ENCODE results near the gene TREML2.

TREML2 gene

GRCh38 chr6:41228616-41229015, 27.7 kb upstream of the TREML2 start:
- Histone ChIP-seq H3K27me3 (ENCODE audit: insufficient read depth, low read length) (peaks cover 4% of the 10 kb centered on the region; the same call in 1 of the 2 replicates), H3K9ac (ENCODE audit: low read depth, low read length) (no peak overlapping the region), H3K4me1 (ENCODE audit: insufficient read depth, low read length) (no peaks in the 10 kb centered on the region), H3K27ac (ENCODE audit: low read depth, low read length) (no peak overlapping the region), H3K4me3 (ENCODE audit: low read length) (no peak overlapping the region), H3K36me3 (ENCODE audit: insufficient read depth, low read length) (no peaks in the 10 kb centered on the region), H3K9me3 (ENCODE audit: insufficient read depth, low read depth, low read length) (no peaks in the 10 kb centered on the region)
- WGBS = 69% methylated on average over 5 of the region's 5 CpGs

- Histone ChIP-seq H3K4me1 (ENCODE audit: insufficient read depth, low read length) (no peaks in the 10 kb centered on the region), H3K27ac (ENCODE audit: low read depth, low read length) (no peak within 1 kb of the TSS), H3K4me3 (ENCODE audit: low read length) (no peak within 1 kb of the TSS), H3K9me3 (ENCODE audit: insufficient read depth, low read depth, low read length) (no peaks in the 10 kb centered on the region), H3K9ac (ENCODE audit: low read depth, low read length) (no peak within 1 kb of the TSS), H3K27me3 (ENCODE audit: insufficient read depth, low read length) (peaks cover 4% of the 10 kb centered on the region; the same call in 1 of the 2 replicates), H3K36me3 (ENCODE audit: insufficient read depth, low read length) (no peaks in the 10 kb centered on the region)
- WGBS = 67% methylated on average over 5 of the region's 5 CpGs
Observed at GRCh38 chr6:41228096-41228495, 27.1 kb upstream of the TREML2 start, which contains the start of gene TREML4. Gene TREML4 (plus strand): TSS chr6:41228349. CDS start chr6:41228428, 79 bp downstream.

DNA sequence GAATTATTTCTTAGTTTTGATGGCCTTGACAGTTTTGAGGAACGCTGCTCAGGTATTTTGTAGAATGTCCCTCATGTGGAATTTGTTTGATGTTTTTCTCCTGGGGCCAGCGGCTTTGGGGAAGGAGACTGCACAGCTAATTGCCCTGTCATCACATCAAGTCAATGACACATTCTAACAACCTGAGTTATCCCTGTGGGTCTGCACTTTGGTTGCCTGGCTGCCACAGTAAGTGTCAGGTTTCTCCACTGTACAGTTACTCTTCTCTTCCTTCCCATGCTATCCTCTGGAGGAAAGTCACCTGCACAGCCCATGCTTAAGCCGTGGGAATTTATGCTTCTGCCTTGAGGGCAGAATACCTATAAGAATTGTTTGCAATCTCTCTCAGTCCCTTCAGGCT, 25.8 kb upstream of the TREML2 start:
- H3K36me3 ChIP-seq (ENCODE audit: insufficient read depth, low read length) = no peaks in the 10 kb centered on the region
- no peaks in the 10 kb centered on the region for H3K9me3 ChIP-seq (ENCODE audit: insufficient read depth, low read depth, low read length)
- no peak overlapping the region for H3K27ac ChIP-seq (ENCODE audit: low read depth, low read length)
- no peak overlapping the region for H3K4me3 ChIP-seq (ENCODE audit: low read length)
- H3K4me1 ChIP-seq (ENCODE audit: insufficient read depth, low read length) = no peaks in the 10 kb centered on the region
- H3K27me3 ChIP-seq (ENCODE audit: insufficient read depth, low read length) = peaks cover 4% of the 10 kb centered on the region; the same call in 1 of the 2 replicates
- 87% methylated on average over 3 of the region's 3 CpGs for WGBS
- H3K9ac ChIP-seq (ENCODE audit: low read depth, low read length) = no peak overlapping the region

GRCh38 chr6:41224800-41225199, 23.9 kb upstream of the TREML2 start:
- H3K4me3 ChIP-seq (ENCODE audit: low read length) = no peak overlapping the region
- no peaks in the 10 kb centered on the region for H3K9me3 ChIP-seq (ENCODE audit: insufficient read depth, low read depth, low read length)
- no peak overlapping the region for H3K9ac ChIP-seq (ENCODE audit: low read depth, low read length)
- H3K27ac ChIP-seq (ENCODE audit: low read depth, low read length) = no peak overlapping the region
- H3K36me3 ChIP-seq (ENCODE audit: insufficient read depth, low read length) = no peaks in the 10 kb centered on the region
- peaks cover 4% of the 10 kb centered on the region; the same call in 1 of the 2 replicates for H3K27me3 ChIP-seq (ENCODE audit: insufficient read depth, low read length)
- WGBS = 95% methylated on average over 1 of the region's 1 CpG
- H3K4me1 ChIP-seq (ENCODE audit: insufficient read depth, low read length) = no peaks in the 10 kb centered on the region

DNA sequence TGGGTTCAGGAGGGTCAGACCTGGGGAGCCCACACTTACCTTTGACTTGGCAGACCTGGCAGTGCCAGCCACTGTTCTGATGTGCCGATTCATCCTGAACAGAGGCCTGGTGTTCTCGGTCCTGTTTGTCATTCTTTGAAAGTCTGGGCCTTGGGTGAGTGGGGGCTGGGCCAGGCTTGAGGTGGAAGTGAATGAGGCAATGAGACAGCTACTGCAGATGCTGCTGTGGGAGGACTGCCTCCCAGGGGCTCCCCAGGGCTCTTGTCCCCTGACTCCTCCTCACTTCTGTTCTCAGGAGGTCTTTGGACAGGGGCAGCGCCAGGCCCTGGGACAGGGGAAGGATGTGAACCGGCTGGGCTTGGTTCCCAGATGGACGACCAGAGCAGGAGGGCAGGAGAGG, 21.6 kb upstream of the TREML2 start:
- Histone ChIP-seq H3K4me3 (ENCODE audit: low read length) (no peak overlapping the region), H3K27me3 (ENCODE audit: insufficient read depth, low read length) (peaks cover 4% of the 10 kb centered on the region; the same call in 1 of the 2 replicates), H3K9ac (ENCODE audit: low read depth, low read length) (no peak overlapping the region), H3K36me3 (ENCODE audit: insufficient read depth, low read length) (no peaks in the 10 kb centered on the region), H3K4me1 (ENCODE audit: insufficient read depth, low read length) (no peaks in the 10 kb centered on the region), H3K27ac (ENCODE audit: low read depth, low read length) (no peak overlapping the region), H3K9me3 (ENCODE audit: insufficient read depth, low read depth, low read length) (peaks cover 6% of the 10 kb centered on the region; the same call in 1 of the 2 replicates)
- WGBS = 91% methylated on average over 5 of the region's 5 CpGs

DNA sequence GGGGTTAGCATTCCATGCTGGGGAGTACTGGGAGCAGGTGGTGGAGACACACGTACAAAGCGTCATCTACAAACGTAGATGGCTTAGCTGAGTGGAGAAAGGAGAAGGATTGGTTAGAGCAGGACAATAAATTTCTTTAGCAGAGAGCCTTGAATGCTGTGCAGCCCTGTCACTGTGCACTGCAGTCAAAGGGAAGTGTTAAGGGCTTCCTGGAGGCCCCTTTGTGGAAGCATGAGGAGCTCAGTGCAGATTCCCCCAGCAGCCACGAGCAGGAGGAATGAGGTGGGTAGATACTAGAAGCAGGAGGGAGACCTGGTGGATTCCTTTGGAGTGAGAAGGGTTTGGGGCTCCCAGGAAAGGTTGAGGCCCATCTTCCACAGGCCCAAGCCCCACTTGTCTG, 21.1 kb upstream of the TREML2 start:
- Histone ChIP-seq H3K4me1 (ENCODE audit: insufficient read depth, low read length) (no peaks in the 10 kb centered on the region), H3K9me3 (ENCODE audit: insufficient read depth, low read depth, low read length) (peaks cover 6% of the 10 kb centered on the region; the same call in 1 of the 2 replicates), H3K4me3 (ENCODE audit: low read length) (no peak overlapping the region), H3K27ac (ENCODE audit: low read depth, low read length) (no peak overlapping the region), H3K9ac (ENCODE audit: low read depth, low read length) (no peak overlapping the region), H3K27me3 (ENCODE audit: insufficient read depth, low read length) (peaks cover 4% of the 10 kb centered on the region; the same call in 1 of the 2 replicates), H3K36me3 (ENCODE audit: insufficient read depth, low read length) (no peaks in the 10 kb centered on the region)
- WGBS = 88% methylated on average over 4 of the region's 4 CpGs

DNA sequence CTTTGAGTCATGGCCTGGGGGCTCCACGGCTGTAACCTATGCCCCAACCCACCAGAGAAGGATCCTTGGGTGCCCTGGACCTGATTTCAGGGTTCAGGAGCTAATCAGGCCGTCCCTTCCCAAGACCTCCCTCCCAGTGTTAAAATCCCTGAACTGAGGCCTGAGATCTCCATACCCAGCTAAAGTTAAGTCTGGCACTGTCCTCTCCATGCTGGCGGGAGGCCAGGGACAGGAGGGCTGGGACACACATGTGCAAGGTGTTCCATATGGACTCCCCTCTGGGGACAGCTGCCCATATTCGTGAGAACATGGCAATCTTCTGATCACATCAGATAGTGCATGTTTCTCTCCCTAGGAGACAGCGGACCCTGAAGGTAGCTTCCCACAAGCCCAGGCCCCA, 15.7 kb upstream of the TREML2 start:
- H3K4me3 ChIP-seq (ENCODE audit: low read length) = no peak overlapping the region
- H3K4me1 ChIP-seq (ENCODE audit: insufficient read depth, low read length) = no peaks in the 10 kb centered on the region
- H3K27ac ChIP-seq (ENCODE audit: low read depth, low read length) = no peak overlapping the region
- peaks cover 22% of the 10 kb centered on the region for H3K9me3 ChIP-seq (ENCODE audit: insufficient read depth, low read depth, low read length)
- 93% methylated on average over 5 of the region's 5 CpGs for WGBS
- no peaks in the 10 kb centered on the region for H3K36me3 ChIP-seq (ENCODE audit: insufficient read depth, low read length)
- H3K27me3 ChIP-seq (ENCODE audit: insufficient read depth, low read length) = no peaks in the 10 kb centered on the region
- no peak overlapping the region for H3K9ac ChIP-seq (ENCODE audit: low read depth, low read length)

GRCh38 chr6:41215777-41216176, 14.8 kb upstream of the TREML2 start:
- Histone ChIP-seq H3K9me3 (ENCODE audit: insufficient read depth, low read depth, low read length) (peaks cover 22% of the 10 kb centered on the region), H3K4me3 (ENCODE audit: low read length) (no peak overlapping the region), H3K27me3 (ENCODE audit: insufficient read depth, low read length) (no peaks in the 10 kb centered on the region), H3K27ac (ENCODE audit: low read depth, low read length) (no peak overlapping the region), H3K36me3 (ENCODE audit: insufficient read depth, low read length) (no peaks in the 10 kb centered on the region), H3K9ac (ENCODE audit: low read depth, low read length) (no peak overlapping the region), H3K4me1 (ENCODE audit: insufficient read depth, low read length) (no peaks in the 10 kb centered on the region)
- WGBS = 94% methylated on average over 5 of the region's 5 CpGs

- H3K4me1 ChIP-seq (ENCODE audit: insufficient read depth, low read length) = no peaks in the 10 kb centered on the region
- 88% methylated on average over 9 of the region's 9 CpGs for WGBS
- H3K27me3 ChIP-seq (ENCODE audit: insufficient read depth, low read length) = no peaks in the 10 kb centered on the region
- H3K9me3 ChIP-seq (ENCODE audit: insufficient read depth, low read depth, low read length) = peaks cover 21% of the 10 kb centered on the region
- no peaks in the 10 kb centered on the region for H3K36me3 ChIP-seq (ENCODE audit: insufficient read depth, low read length)
- no peak overlapping the region for H3K27ac ChIP-seq (ENCODE audit: low read depth, low read length)
- no peak overlapping the region for H3K9ac ChIP-seq (ENCODE audit: low read depth, low read length)
- no peak overlapping the region for H3K4me3 ChIP-seq (ENCODE audit: low read length)
Observed at GRCh38 chr6:41214559-41215238, 13.8 kb upstream of the TREML2 start.

DNA sequence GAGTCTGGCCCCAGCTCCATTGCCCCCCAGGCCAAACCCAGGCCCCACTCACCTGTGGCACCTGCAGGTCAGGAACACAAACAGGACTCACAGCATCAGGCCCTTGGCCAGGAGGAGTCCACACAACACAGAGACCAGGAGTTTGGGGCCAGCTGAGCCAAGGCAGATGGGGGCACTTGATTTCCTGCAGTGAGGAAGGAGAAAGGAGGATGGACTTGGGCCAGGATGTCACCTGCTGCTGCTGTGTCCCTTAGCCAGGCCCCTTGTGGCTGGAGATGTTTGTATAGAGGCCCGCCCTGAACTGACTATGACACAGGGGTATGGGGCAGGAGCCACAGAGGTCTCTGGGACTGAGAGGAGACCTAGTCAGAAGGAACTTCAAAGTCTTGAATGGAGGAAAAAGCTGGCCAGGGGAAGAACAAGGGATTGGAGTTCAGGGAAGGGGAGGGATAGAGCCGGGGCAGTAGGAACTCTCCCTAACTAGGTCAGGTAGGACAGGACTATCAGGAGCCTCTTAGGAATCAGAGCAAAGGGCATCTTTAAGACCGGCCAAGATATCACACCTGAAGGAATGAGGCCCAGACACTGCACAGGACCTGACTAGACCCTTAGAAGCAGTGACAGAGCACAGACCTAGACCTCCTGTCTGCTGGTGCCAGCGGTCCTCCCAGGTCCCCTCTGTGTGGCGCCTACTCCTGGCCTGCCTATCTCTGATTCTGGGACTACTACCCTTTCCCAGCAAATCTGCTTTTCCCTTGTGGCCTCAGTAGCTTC, 8.8 kb upstream of the TREML2 start:
- Histone ChIP-seq H3K9ac (ENCODE audit: low read depth, low read length) (no peak overlapping the region), H3K4me3 (ENCODE audit: low read length) (no peak overlapping the region), H3K4me1 (ENCODE audit: insufficient read depth, low read length) (no peaks in the 10 kb centered on the region), H3K27ac (ENCODE audit: low read depth, low read length) (no peak overlapping the region), H3K36me3 (ENCODE audit: insufficient read depth, low read length) (no peaks in the 10 kb centered on the region), H3K9me3 (ENCODE audit: insufficient read depth, low read depth, low read length) (peaks cover 9% of the 10 kb centered on the region; the same call in 1 of the 2 replicates), H3K27me3 (ENCODE audit: insufficient read depth, low read length) (no peaks in the 10 kb centered on the region)
- 92% methylated on average over 5 of the region's 5 CpGs for WGBS

DNA sequence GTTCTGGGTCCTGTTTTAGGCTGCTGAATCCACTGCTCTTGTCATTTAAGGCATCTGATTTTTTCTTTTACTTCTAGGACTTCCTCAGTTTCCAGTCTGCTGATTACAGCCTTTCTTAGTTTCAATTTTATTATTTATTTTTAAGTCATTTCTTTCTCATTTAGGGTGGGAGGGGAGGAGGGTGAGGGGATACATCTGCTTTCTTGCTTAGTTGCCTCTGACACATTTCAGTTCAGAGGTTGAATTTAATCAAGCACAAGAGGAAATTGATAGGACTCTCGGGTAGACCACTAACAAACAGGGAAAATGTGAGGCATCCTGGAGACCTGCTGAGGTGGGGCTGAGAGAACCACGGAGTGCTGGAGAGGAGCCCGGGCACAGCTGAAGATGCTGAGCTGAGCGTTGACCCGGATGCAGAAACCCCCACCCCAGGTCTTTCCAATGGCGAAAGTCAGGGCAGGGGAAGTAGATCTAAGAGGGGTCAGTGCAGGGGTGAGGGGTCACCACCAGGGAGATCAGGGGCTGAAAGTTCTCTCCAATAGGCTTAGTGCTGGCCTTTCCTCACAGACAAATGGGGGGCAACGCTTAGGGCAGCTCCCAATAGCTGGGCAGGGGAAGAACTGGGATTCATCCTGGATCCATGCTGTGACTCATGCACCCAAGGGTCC, 7.6 kb upstream of the TREML2 start:
- WGBS = 87% methylated on average over 7 of the region's 7 CpGs
- no peak overlapping the region for H3K27ac ChIP-seq (ENCODE audit: low read depth, low read length)
- no peak overlapping the region for H3K4me3 ChIP-seq (ENCODE audit: low read length)
- no peaks in the 10 kb centered on the region for H3K36me3 ChIP-seq (ENCODE audit: insufficient read depth, low read length)
- H3K27me3 ChIP-seq (ENCODE audit: insufficient read depth, low read length) = no peaks in the 10 kb centered on the region
- H3K9me3 ChIP-seq (ENCODE audit: insufficient read depth, low read depth, low read length) = no peaks in the 10 kb centered on the region
- no peaks in the 10 kb centered on the region for H3K4me1 ChIP-seq (ENCODE audit: insufficient read depth, low read length)
- no peak overlapping the region for H3K9ac ChIP-seq (ENCODE audit: low read depth, low read length)
